ENCODE results near the gene PLPPR2. TPM values are rescaled to one million over a fixed set of nuclear protein-coding genes. Genes with fewer than 3 reads are reported as not detected.
"Not testable (repeated sequence)": the region's sequence is repeated elsewhere in the genome, so short reads cannot be mapped to it uniquely, and the experiment has no call there.

Gene PLPPR2
- total and polyA plus RNA-seq, 2 donors, result 1.3 to 9.7 TPM

DNA sequence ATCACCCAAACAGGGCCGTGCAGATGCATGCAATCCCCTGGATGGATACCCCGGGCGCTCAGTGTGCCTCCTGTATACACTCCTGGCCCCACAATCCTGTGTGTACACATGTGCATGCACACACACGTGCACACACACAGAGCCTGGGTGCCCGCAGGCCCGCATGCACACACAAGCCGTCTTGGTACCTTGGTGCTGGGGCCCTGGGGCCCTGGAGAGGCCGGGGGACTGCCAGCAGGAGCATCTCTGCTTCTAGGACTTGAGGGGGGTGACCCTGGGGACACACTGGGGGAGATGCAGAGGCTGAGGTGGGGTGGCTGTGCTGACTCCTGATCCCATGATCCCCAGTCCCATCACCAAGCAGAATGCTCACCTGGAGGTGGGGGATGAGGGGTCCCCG lies 44.4 kb downstream of the PLPPR2 start:
- Histone ChIP-seq H3K27me3 (ENCODE audit: control insufficient read depth in 2 of 2, insufficient read depth in 1 of 2, low read length in 1 of 2) (peaks cover 0 to 6% of the 10 kb centered on the region in 2 donors), H3K27ac (ENCODE audit: low read depth in 1 of 2, low read length in 1 of 2) (no peak overlapping the region), H3K36me3 (ENCODE audit: control insufficient read depth in 2 of 2, insufficient read depth in 2 of 2, low read length in 1 of 2) (no peaks in the 10 kb centered on the region), H3K4me1 (ENCODE audit: control insufficient read depth in 2 of 2, insufficient read depth in 2 of 2, low read length in 2 of 2) (no peaks in the 10 kb centered on the region), H3K4me3 (ENCODE audit: low read length in 2 of 2) (no peak overlapping the region), H3K9me3 (ENCODE audit: control insufficient read depth in 2 of 2, insufficient read depth in 1 of 2, low read length in 1 of 2) (no peaks in the 10 kb centered on the region)
- WGBS, result 95% methylated on average over 9 of the region's 9 CpGs
- no peak for DNase-seq (ENCODE audit: low read depth in 6 of 9, low spot score in 9 of 9)

GRCh38 chr19:11400798-11401197 lies 45.6 kb downstream of the PLPPR2 start:
- 94% methylated on average over 1 of the region's 1 CpG for WGBS
- Histone ChIP-seq H3K9me3 (ENCODE audit: control insufficient read depth in 2 of 2, insufficient read depth in 1 of 2, low read length in 1 of 2) (no peaks in the 10 kb centered on the region), H3K36me3 (ENCODE audit: control insufficient read depth in 2 of 2, insufficient read depth in 2 of 2, low read length in 1 of 2) (no peaks in the 10 kb centered on the region), H3K4me3 (ENCODE audit: low read length in 2 of 2) (no peak overlapping the region), H3K27ac (ENCODE audit: low read depth in 1 of 2, low read length in 1 of 2) (no peak overlapping the region), H3K4me1 (ENCODE audit: control insufficient read depth in 2 of 2, insufficient read depth in 2 of 2, low read length in 2 of 2) (no peaks in the 10 kb centered on the region), H3K27me3 (ENCODE audit: control insufficient read depth in 2 of 2, insufficient read depth in 1 of 2, low read length in 1 of 2) (peaks cover 0 to 15% of the 10 kb centered on the region in 2 donors)
- no peak for DNase-seq (ENCODE audit: low read depth in 6 of 9, low spot score in 9 of 9)

GRCh38 chr19:11401808-11402543 lies 46.7 kb downstream of the PLPPR2 start:
- no peaks in the 10 kb centered on the region for H3K9me3 ChIP-seq (ENCODE audit: control insufficient read depth in 2 of 2, insufficient read depth in 1 of 2, low read length in 1 of 2)
- H3K4me1 ChIP-seq (ENCODE audit: control insufficient read depth in 2 of 2, insufficient read depth in 2 of 2, low read length in 2 of 2), result peaks cover 0 to 6% of the 10 kb centered on the region in 2 donors
- peaks cover 0 to 26% of the 10 kb centered on the region in 2 donors for H3K27me3 ChIP-seq (ENCODE audit: control insufficient read depth in 2 of 2, insufficient read depth in 1 of 2, low read length in 1 of 2)
- H3K36me3 ChIP-seq (ENCODE audit: control insufficient read depth in 2 of 2, insufficient read depth in 2 of 2, low read length in 1 of 2), result no peaks in the 10 kb centered on the region
- no peak for DNase-seq (ENCODE audit: low read depth in 6 of 9, low spot score in 9 of 9)
- no peak overlapping the region for H3K4me3 ChIP-seq (ENCODE audit: low read length in 2 of 2)
- WGBS, result 91% methylated on average over 9 of the region's 9 CpGs
- H3K27ac ChIP-seq (ENCODE audit: low read depth in 1 of 2, low read length in 1 of 2), result no peak overlapping the region

DNA sequence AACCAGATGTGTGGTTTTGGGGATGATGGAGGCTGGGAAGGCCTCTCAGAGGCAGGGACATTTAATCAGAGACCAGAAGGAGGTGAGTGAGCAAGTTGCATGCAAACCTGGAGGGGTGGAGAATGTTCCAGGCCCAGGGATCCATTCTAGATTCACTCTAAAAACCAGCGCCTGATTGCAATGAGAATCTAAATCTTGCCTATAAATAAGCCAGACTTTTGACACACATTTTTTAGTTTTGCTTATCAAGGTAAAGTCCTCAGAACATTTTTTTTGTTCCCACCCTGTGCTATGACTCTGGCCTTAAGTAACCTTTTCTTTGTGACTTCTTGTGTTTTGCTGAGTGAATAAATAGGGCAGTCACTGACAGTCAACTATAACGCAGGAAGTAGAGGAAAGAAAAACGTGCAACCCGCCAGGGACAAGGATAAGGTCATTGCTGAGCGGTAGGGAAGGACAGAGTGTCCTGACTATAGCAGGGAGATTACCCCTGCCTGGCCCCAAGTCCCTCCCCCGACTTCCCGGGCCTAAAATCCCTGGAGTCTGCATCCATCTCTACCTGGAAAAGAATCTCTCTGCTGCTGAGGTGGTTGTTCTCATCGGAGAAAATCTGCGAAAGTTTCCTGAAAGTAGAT lies 49.5 kb downstream of the PLPPR2 start:
- no peak for DNase-seq (ENCODE audit: low read depth in 6 of 9, low spot score in 9 of 9)
- Histone ChIP-seq H3K27ac (ENCODE audit: low read depth in 1 of 2, low read length in 1 of 2) (no peak overlapping the region), H3K4me3 (ENCODE audit: low read length in 2 of 2) (no peak overlapping the region), H3K36me3 (ENCODE audit: control insufficient read depth in 2 of 2, insufficient read depth in 2 of 2, low read length in 1 of 2) (no peaks in the 10 kb centered on the region), H3K9me3 (ENCODE audit: control insufficient read depth in 2 of 2, insufficient read depth in 1 of 2, low read length in 1 of 2) (no peaks in the 10 kb centered on the region), H3K27me3 (ENCODE audit: control insufficient read depth in 2 of 2, insufficient read depth in 1 of 2, low read length in 1 of 2) (peaks cover 0 to 36% of the 10 kb centered on the region in 2 donors), H3K4me1 (ENCODE audit: control insufficient read depth in 2 of 2, insufficient read depth in 2 of 2, low read length in 2 of 2) (peaks cover 0 to 6% of the 10 kb centered on the region in 2 donors)
- 78% methylated on average over 9 of the region's 9 CpGs for WGBS

- Histone ChIP-seq H3K4me3 (ENCODE audit: low read length in 2 of 2) (no peak overlapping the region), H3K27me3 (ENCODE audit: control insufficient read depth in 2 of 2, insufficient read depth in 1 of 2, low read length in 1 of 2) (peaks cover 0 to 36% of the 10 kb centered on the region in 2 donors), H3K4me1 (ENCODE audit: control insufficient read depth in 2 of 2, insufficient read depth in 2 of 2, low read length in 2 of 2) (peaks cover 0 to 6% of the 10 kb centered on the region in 2 donors), H3K27ac (ENCODE audit: low read depth in 1 of 2, low read length in 1 of 2) (no peak overlapping the region), H3K9me3 (ENCODE audit: control insufficient read depth in 2 of 2, insufficient read depth in 1 of 2, low read length in 1 of 2) (no peaks in the 10 kb centered on the region), H3K36me3 (ENCODE audit: control insufficient read depth in 2 of 2, insufficient read depth in 2 of 2, low read length in 1 of 2) (no peaks in the 10 kb centered on the region)
- WGBS, result 33% methylated on average over 44 of the region's 44 CpGs
- DNase-seq (ENCODE audit: low read depth in 6 of 9, low spot score in 9 of 9), result peak in 1 of 9 donors; percentile 33
Measured at GRCh38 chr19:11405846-11406643, 50.8 kb downstream of the PLPPR2 start.

- H3K27me3 ChIP-seq (ENCODE audit: control insufficient read depth in 2 of 2, insufficient read depth in 1 of 2, low read length in 1 of 2), result peaks cover 0 to 39% of the 10 kb centered on the region in 2 donors
- H3K9me3 ChIP-seq (ENCODE audit: control insufficient read depth in 2 of 2, insufficient read depth in 1 of 2, low read length in 1 of 2); H3K36me3 ChIP-seq (ENCODE audit: control insufficient read depth in 2 of 2, insufficient read depth in 2 of 2, low read length in 1 of 2); DNase-seq (ENCODE audit: low read depth in 6 of 9, low spot score in 9 of 9); H3K4me1 ChIP-seq (ENCODE audit: control insufficient read depth in 2 of 2, insufficient read depth in 2 of 2, low read length in 2 of 2); H3K27ac ChIP-seq (ENCODE audit: low read depth in 1 of 2, low read length in 1 of 2); H3K4me3 ChIP-seq (ENCODE audit: low read length in 2 of 2): not testable (repeated sequence)
- WGBS, result 85% methylated on average over 12 of the region's 12 CpGs
Measured at GRCh38 chr19:11406703-11407236, 51.5 kb downstream of the PLPPR2 start.

DNA sequence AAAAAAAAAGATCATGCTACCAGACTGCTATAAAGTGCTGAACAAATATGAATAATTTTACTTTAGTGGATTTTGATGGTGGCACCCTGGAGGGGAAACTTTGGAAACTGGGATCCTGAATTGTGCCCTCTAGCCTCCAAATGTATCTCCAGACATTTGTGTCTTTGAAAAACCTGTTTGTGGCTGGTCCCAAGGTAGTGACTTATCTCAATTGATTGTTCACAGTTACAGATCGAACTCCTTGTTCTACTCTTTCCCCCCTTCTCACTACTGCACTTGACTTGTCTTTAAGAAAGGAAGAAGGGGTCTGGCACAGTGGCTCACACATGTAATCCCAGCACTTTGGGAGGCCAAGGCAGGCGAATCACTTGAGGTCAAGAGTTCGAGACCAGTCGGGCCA lies 53.4 kb downstream of the PLPPR2 start:
- no peak overlapping the region for H3K27ac ChIP-seq (ENCODE audit: low read depth in 1 of 2, low read length in 1 of 2)
- peaks cover 0 to 39% of the 10 kb centered on the region in 2 donors for H3K27me3 ChIP-seq (ENCODE audit: control insufficient read depth in 2 of 2, insufficient read depth in 1 of 2, low read length in 1 of 2)
- no peaks in the 10 kb centered on the region for H3K9me3 ChIP-seq (ENCODE audit: control insufficient read depth in 2 of 2, insufficient read depth in 1 of 2, low read length in 1 of 2)
- no peak for DNase-seq (ENCODE audit: low read depth in 6 of 9, low spot score in 9 of 9)
- peaks cover 0 to 6% of the 10 kb centered on the region in 2 donors for H3K4me1 ChIP-seq (ENCODE audit: control insufficient read depth in 2 of 2, insufficient read depth in 2 of 2, low read length in 2 of 2)
- 95% methylated on average over 4 of the region's 4 CpGs for WGBS
- H3K36me3 ChIP-seq (ENCODE audit: control insufficient read depth in 2 of 2, insufficient read depth in 2 of 2, low read length in 1 of 2), result no peaks in the 10 kb centered on the region
- no peak overlapping the region for H3K4me3 ChIP-seq (ENCODE audit: low read length in 2 of 2)

GRCh38 chr19:11410682-11411081 lies 55.5 kb downstream of the PLPPR2 start:
- 84% methylated on average over 8 of the region's 8 CpGs for WGBS

More at GRCh38 chr19:11410682-11411081, 55.5 kb downstream of the PLPPR2 start:
- peaks cover 0 to 6% of the 10 kb centered on the region in 2 donors for H3K4me1 ChIP-seq (ENCODE audit: control insufficient read depth in 2 of 2, insufficient read depth in 2 of 2, low read length in 2 of 2)
- no peak overlapping the region for H3K27ac ChIP-seq (ENCODE audit: low read depth in 1 of 2, low read length in 1 of 2)
- peaks cover 0 to 40% of the 10 kb centered on the region in 2 donors for H3K27me3 ChIP-seq (ENCODE audit: control insufficient read depth in 2 of 2, insufficient read depth in 1 of 2, low read length in 1 of 2)
- no peak for DNase-seq (ENCODE audit: low read depth in 6 of 9, low spot score in 9 of 9)
- H3K9me3 ChIP-seq (ENCODE audit: control insufficient read depth in 2 of 2, insufficient read depth in 1 of 2, low read length in 1 of 2), result no peaks in the 10 kb centered on the region
- no peak overlapping the region for H3K4me3 ChIP-seq (ENCODE audit: low read length in 2 of 2)
- no peaks in the 10 kb centered on the region for H3K36me3 ChIP-seq (ENCODE audit: control insufficient read depth in 2 of 2, insufficient read depth in 2 of 2, low read length in 1 of 2)
